Activated effector memory CD4-positive, alpha-beta T cell treated with anti-CD3 and anti-CD28 coated beads, Interleukin-2, amount 50 U/mL, for 16 hours (primary cell): ENCODE measurements around the gene MRPL14.

Experiments used
- DNase-seq: peaks from one replicate; pipeline ENCODE4 v3.0.0-alpha.2; 2020

MRPL14 gene

DNA sequence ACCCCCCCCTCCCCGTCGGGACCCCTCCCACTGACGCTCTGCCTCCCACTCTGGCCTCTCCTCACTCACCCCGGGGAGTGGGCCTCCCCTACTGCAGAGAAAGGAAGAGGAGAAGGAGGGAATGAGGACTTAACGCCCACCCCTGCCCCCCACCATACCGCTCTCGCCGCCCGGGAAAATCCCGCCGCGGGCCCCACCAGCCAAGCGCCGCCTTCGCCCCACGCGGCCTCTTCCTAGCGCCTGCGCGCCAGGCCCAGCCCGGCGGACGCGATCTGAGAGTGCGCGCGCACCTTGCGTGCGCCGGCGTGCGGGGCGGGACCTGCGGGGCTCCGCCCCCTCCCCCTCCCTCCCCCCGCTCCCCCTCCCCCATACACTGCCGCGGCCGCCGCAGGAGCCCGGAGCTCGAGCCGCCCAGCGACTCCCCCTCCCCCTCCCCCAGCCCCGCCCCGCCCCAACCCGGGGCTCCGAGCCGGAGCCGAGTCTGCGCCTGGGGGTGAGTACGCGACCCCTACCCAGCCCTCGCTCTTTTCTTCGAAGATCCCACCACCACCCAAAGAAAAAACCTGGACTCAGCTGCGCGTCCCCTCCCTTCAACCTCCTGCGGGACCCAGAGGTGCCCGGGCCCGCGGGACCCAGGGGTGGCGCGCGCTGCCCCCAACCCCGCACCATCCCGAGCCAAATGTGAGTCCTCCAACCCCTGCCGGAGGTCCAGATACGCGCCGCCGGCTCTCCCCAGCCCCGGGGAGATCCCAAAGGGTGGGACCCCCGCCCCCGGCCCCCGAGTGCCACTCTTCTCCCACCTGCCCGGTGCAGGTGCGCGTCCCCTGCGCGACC is at the start of gene MRPL14, which contains the start of gene TMEM63B:
Gene MRPL14, minus strand, starts transcription at position 267 of the 834 bp plus-strand sequence. CDS start 10,841 bp downstream, outside the sequence.
Gene TMEM63B, plus strand, starts transcription at position 369 of the 834 bp plus-strand sequence. CDS start 7,031 bp downstream, outside the sequence.
- DNase-seq: peak; percentile 97

DNA sequence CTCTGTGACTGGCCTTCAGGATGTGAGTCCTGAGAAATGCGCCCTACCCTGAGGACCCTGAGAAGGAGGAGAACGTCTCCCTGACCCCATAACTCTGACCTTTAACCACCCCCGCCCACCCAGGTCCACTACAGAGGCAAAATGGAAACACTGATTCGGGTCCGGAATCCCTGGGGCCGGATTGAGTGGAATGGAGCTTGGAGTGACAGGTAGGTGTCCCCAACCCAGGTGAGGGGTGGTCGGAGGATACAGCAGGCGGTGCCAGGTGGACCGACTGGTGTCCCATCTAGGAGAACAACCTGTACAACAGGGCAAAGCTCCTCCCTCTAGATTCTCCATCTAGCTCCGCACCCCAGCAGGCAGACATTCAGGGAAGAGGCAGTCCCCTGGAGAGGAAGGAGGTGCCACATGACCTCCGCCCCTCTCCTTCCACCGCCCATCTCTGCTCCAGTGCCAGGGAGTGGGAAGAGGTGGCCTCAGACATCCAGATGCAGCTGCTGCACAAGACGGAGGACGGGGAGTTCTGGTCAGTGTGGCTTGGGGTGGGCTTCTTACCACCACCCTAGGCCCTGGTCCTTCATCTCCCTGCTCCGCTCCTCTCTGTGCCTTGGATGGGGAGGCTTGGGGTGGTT is 49.0 kb upstream of the MRPL14 start:
- no peak for DNase-seq

DNA sequence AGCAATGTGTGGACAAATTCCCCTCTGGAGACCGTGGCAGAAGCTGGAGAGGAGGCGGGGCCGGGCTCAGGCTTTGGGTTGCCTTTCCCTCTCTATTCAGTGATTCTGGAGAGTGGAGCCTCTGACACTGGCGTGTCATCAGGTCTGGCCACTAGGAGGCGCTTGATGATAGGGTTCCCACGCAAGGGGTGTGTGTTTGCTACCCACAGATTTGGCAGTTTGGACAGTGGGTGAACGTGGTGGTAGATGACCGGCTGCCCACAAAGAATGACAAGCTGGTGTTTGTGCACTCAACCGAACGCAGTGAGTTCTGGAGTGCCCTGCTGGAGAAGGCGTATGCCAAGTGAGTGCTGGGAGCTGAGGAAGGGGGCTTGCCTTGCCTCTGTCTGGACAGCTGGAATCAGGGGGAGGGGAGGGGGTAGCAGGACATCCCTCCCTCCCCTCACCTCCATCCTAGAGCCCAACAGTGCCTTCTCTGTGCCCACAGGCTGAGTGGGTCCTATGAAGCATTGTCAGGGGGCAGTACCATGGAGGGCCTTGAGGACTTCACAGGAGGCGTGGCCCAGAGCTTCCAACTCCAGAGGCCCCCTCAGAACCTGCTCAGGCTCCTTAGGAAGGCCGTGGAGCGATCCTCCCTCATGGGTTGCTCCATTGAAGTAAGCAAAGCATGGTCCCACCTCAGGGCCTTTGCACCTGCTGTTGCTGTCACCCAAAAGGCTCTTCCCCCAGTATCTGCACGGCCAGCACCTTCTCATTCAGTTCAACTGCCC is 45.7 kb upstream of the MRPL14 start:
- peak; percentile 92 for DNase-seq

DNA sequence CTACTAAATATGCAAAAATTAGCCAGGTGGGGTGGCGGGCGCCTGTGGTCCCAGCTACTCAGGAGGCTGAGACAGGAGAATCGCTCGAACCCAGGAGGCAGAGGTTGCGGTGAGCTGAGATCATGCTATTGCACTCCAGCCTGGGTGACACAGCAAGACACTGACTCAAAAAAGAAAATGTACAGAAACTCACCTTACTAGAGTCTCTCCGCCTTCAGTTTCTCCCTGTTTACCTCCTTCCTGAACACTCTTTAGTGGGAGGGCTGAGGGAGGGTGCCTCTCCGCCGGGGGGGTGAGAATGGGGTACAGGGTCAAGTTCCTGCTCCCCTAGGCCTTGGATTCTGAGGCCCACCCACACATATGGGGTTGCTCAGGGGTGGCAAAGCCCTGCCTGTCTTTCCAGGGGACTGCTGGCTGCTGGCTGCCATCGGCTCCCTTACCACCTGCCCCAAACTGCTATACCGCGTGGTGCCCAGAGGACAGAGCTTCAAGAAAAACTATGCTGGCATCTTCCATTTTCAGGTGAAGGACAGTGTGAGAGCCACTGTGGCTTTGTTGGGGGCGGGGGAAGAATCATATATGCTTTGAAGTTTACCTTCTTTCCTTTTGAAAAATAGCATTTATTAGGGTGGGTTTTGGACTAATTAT is 44.8 kb upstream of the MRPL14 start:
- DNase-seq: no peak

DNA sequence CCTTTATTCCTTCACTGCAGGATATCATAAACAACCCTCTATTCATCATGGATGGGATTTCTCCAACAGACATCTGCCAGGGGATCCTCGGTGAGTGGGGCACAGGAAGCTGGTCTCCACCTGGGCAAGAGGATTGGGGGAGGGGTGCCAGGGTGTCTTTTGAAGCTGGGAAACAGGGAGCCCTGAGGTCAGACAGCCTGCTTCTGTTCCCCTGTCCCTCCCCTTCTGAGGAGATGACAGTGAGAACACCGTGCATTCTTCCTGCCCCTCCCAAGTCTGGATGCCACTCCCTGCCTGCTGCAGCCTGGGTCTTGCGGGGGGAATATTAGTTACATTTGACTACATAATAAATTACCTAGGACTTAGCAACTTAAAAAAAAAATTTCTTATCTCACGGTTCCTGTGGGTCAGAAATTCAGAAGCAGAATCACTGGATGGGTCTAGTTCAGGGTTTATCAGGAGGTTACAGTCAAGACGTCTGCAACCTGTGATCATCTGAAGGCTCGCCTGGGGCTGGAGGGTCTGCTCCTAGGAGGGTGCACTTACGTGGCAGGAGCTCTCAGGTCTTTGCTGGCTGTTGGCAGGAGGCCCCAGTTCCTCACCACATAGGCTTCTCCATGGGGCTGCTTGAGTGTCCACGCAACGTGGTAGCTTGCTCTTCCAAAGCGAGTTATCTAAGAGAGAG is 42.8 kb upstream of the MRPL14 start:
- DNase-seq: no peak

DNA sequence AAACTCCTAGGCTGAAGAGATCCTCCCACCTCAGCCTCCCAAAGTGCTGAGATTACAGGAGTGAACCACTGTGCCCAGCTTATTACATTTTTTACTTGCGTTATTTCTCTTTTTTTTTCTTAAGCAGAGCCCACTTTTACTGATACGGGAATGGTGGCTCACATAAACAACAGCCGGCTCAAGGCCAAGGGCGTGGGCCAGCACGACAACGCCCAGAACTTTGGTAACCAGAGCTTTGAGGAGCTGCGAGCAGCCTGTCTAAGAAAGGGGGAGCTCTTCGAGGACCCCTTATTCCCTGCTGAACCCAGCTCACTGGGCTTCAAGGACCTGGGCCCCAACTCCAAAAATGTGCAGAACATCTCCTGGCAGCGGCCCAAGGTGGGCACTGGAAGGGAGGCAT is 41.9 kb upstream of the MRPL14 start:
- DNase-seq: no peak

DNA sequence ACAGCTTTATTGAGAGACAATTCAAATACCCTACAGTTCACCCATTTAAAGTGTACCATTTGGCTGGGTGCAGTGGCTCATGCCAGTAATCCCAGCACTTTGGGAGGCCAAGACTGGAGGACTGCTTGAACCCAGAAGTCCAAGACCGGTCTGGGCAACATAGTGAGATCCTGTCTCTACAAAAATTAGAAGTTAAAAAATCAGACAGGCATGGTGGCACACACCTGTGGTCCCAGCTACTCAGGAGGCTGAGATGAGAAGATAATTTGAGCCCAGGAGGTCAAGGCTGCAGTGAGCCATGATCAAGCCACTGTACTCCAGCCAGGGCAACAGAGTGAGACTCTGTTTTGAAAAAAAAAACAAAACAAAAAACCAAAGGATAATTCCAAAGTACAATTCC is 40.3 kb upstream of the MRPL14 start:
- DNase-seq: no peak

DNA sequence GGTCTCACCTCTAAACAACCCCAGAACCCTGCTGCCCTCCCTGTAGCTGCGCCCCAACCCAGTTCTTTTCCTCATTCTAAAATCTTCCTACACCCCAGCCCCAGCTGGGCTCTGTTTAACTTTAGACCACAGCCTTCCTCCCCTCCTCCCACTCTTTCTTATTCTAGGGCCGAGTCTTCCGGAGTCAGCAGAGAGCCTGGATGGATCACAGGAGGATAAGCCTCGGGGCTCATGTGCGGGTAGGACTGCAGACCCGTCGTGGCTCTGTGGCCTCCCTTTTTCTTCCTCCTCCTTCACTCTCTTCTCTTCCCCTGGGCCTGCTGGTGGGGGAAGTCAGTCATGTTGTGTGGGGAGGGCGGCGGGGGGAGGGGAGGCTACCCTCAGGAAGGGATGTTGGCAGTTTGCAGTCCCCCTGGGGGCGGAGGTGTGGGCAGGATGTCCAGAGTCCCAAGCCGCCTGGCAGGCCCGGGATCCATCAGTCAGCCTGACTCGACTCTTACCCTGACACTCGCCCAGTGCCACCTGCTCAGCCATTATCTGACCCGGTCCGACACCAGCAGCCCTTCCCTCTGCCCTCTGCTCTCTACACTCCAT is 39.4 kb upstream of the MRPL14 start:
- no peak for DNase-seq

DNA sequence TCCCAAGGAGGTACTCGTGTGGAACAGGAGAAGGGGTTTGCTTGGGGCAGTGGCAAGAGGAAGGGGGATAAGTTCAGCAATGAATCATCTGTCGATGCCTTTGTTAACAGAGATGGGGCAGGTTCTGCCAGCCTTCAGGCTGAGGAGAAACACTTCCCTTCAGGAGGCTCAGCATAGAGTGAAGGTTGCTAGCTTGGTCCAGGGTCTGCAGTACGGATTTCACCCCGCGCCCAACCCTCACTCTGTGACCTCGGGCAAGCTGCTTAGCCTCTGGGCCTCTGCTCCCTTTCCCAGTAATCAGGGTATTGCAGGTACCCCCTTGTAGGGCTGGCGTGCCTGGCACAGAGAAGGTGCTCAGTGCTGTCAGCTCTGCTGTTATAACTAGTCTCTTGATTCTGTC is 38.9 kb upstream of the MRPL14 start:
- no peak for DNase-seq

DNA sequence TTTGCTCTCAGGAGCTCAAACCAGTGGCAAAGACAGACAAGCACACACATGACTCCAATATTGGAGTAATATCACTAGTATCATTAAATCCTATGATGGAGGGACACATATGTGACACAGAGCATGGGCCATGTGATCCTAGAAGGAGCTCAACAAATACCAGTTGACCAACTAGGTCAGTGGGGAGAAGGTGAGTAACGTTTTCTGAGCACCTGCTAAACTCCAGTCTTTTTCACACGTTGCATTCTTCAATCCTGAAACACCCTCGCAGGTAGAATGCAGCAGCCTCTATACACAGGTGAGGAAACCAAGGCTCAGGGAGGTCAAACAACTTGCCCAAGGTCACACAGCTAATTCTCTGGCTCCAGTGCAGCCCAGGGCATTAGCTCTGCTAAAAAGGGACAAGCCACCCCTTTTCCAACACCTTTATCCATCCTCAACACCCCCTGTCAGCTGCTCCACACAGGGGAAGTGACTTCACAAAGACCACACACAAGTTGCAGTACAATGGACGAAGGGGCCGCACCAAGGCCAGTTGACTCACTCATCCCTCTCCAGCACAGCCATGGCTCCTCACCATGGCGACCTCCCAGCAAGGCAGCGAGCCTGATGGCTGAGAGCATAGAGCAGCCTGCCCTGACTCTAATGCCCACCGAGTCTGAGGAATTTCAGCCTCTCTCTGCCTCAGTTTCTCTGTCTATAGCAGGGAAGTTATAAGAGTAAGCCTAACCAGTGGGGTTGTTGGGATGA is 35.8 kb upstream of the MRPL14 start:
- DNase-seq: no peak

DNA sequence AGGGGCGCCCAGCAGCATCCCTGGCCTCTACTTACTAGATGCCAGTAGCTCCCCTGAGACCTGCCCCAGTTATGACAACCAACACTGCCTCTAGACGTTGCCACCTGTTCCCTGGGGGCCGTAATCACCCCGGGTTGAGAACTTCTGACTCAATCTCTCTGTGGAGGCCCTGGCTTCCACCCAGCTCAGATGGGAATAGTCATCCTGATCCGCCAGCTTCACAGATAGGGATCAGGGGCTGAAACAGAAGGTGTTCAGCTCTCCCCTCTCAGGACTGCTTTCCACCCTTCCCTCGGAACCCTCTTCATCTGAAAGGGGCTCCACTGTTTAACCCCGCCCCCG is 34.7 kb upstream of the MRPL14 start:
- DNase-seq: no peak

DNA sequence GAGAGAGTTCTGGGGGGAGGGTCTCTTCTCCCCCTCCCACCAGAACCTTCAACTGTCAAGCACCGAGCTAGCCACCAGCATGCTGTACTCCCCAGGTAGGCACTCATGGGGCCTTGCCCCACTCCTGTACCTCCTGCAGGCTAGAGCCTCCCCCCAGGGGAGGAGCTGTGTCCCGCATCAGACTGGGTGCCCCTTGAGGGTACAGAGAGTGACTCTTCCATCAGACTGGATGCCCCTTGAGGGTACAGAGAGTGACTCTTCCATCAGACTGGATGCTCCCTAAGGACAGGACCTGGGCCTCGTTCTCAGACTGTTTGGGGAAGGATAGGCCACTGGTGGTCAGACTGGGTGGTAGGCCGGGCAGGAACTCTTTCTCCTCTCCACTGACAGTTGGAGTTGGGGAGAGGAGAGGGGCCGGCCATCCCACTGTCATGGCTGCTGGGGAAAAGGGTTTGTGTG is 31.5 kb upstream of the MRPL14 start, which contains the start of gene CAPN11:
Gene CAPN11, plus strand, starts transcription at position 51 of the 459 bp plus-strand sequence. Its CDS starts 29 bp downstream, at position 80.
- no peak for DNase-seq

DNA sequence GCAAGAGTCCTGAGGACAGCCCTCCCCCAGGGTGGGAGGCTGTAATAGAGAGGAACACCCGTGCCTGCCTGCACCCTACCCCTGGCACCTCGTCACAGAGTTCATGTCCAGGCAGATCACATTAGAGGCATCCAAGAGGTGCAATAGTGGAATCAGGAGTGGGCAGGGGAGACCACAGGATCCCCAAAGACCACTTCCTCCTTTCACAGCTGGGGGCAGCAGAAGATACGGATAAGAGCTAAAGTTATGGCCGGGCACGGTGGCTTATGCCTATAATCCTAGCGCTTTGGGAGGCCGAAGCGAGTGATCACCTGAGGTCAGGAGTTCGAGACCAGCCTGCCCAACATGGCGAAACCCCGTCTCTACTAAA is 29.9 kb upstream of the MRPL14 start:
- DNase-seq: no peak

DNA sequence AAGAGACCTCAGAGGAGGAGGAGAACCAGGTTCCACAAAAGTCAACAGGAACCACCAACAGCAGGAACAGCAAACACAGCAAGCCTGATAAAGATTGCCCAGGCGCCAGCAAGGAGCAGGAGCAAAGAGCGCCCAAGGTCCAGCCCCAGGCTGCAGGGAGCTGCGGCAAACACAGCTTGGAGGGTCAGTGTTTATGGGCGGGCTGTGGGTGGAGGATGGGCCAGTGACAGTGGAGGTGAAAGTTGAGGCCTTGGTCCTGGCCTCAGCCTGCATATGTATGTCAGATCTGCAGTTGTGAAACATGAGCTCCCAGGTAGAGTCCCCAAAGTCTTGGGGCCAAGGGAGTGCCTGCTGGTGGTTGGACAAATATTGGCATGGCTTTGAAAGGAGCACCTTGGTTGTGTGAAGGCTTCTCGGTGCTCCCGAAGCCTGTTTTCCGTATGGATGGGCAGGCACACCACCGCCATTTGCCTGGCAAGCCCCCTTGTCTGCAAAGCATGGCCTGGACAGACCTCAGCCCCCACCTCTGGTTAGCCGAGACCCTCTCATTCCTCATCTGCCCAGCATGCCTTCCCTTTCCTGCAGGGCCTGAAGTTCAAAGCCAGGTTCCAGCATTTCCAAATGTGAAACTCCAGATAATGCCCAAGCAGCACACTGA is 29.4 kb upstream of the MRPL14 start:
- DNase-seq: no peak

DNA sequence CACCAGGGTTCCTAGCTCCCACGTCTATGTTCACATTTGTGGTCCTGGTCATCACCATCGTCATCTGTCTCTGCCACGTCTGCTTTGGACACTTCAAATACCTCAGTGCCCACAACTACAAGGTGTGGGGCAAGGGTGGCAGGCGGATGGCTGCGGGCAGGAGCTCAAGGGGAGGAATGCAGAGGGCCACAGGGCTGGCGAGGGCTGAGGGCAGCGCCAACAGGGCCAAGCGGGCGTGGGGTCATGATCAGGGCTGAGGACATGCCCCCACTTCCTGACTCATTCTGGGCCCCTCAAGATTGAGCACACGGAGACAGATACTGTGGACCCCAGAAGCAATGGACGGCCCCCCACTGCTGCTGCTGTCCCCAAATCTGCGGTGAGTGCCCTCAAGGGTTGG is 26.8 kb upstream of the MRPL14 start:
- DNase-seq: no peak

DNA sequence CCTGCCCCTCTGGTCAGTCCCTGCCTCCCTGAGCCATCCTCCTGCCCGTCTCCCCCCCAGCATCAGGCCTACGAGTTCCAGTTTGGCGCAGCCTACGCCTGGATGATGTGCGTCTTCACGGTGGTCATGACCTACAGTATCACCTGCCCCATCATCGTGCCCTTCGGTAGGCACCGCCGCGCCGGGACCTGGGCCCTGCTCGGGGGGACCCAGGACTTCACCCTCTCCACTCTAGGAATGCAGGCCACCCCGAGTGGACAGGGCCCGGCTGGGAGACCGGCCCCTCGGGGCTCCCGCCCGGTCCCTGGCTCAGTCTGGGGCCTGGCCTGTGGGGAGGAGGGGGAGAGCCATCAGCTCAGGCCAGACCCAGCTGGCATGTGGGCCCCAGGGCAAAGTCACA is 25.3 kb upstream of the MRPL14 start:
- no peak for DNase-seq

DNA sequence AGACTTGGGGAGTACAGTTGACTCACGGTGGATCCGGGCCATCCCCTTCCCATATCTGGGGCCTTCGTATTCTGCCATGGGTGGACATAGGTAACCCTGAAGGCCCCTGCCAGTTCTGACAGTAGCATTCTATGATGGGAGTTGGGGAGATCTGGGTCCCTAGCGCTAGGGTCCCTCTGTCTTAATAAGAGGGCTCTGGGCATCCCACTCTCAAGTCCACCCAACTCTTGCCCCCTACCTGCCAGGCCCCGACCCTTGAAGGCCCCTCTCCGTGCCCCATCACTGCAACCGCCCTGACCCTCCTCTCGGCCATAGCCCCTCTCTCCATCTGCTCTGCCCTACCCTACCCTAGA is 24.8 kb upstream of the MRPL14 start:
- no peak for DNase-seq

DNA sequence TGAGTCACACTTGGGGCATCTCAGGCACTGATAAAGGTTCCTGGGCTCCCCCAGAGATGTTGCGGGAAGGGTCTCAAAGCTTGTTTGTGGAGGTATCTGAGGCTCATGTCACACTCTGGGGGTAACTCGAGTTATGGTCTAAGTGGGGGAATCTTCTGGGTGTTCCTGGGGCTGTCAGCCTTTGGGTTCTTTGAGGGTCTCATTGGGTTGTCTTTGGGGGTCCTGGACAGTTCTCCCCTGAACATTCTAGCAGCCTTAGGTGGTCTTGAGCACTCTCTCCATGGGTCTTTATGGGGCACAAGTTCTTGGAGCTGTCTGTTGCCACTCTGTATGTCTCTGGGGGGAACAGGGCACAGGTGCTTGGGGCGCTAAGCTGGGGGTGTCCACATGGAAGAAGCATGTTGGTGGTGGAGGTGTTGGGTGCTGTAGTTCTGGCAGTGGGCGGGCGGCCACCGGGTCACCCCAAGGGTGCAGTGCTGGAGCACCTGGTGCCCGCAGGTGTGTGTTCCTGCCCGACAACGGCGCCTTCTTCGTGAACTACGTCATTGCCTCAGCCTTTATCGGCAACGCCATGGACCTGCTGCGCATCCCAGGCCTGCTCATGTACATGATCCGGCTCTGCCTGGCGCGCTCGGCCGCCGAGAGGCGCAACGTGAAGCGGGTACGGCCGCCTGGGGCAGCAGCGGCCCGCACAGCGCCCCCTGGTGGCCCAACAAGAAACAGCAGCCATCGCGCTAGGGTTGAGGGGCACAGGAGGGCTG is 24.3 kb upstream of the MRPL14 start:
- peak; percentile 94 for DNase-seq

DNA sequence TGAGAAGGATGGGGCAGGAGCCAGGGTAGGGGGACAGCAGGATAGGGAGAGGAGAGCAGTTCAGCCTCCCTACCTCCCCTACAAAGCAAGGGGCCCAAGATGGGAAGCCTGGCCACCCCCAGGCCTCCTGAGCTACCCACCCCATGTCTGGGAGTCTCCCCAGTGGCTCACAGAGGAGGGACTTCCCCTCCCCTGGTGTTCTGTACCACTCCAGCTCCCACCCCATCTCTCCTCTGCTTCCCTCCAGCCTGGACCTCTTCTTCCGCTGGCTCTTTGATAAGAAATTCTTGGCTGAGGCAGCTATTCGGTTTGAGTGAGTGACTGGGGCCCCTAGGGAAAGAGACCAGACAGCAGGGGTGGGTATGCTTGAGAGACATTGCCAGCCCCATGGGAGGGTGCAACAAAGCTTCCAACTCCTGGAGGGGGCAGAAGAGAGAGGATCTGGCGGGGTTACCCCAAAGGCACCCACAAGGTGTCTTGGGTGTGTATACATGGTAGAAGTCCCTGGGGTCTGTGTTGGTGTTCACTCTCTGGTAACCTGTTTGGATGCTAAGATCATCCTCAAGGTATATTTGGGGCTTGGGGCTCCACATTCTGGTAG is 23.2 kb upstream of the MRPL14 start:
- DNase-seq: no peak
